IMR-90 (cell line): Measurements from ENCODE around the gene COL23A1. TPM values are rescaled to one million over a fixed set of nuclear protein-coding genes. Genes with fewer than 3 reads are reported as not detected.

Experiments used
- ATAC-seq: fragments of 200-7000 bp; cut with Tn5 transposase; 2 replicates; pipeline ENCODE4 v1.9.1; 2020; ENCODE audit warnings: low read depth, mild to moderate bottlenecking, moderate library complexity
- BruUV-seq: library from RNA; stranded (reverse); fragments of 400-500 nt; replicated peaks from 2 replicates; lab custom pipeline; 2021; lab: Mats Ljungman, UMichigan
- CTCF ChIA-PET: fragments of 300-600 bp; formaldehyde crosslinking; extraction: SDS; loops from one replicate; lab custom pipeline; 2021; ENCODE audit warnings: antibody characterized with exemption; lab: Yijun Ruan, JAX
- POLR2A ChIA-PET: fragments of 300-600 bp; sonication (Branson Sonifier 250); formaldehyde crosslinking; loops from one replicate; lab custom pipeline; 2022; ENCODE audit warnings: antibody characterized with exemption; ENCODE audit not compliant: unreplicated experiment; lab: Charles Lee
- DNase-seq: peaks from one replicate; pipeline ENCODE4 v3.0.0; 2013
- H2AFZ ChIP-seq: replicated peaks from 2 replicates; pipeline ENCODE3; 2013; ENCODE audit warnings: low read length, mild to moderate bottlenecking; ENCODE audit not compliant: poor library complexity
- H2AK5ac ChIP-seq: 2 replicates; pipeline ENCODE4 v1.6.1; 2013; ENCODE audit warnings: low read depth, low read length, inconsistent platforms
- H2AK9ac ChIP-seq: replicated peaks from 2 replicates; pipeline ENCODE3; 2013; ENCODE audit warnings: mild to moderate bottlenecking, low read depth, low read length, moderate library complexity; ENCODE audit not compliant: poor library complexity
- H2BK120ac ChIP-seq: 2 replicates; pipeline ENCODE4 v1.6.1; 2013; ENCODE audit warnings: low read depth, low read length, inconsistent platforms
- H2BK15ac ChIP-seq: 3 replicates; pipeline ENCODE4 v1.6.1; 2013; ENCODE audit warnings: low read depth, low read length, inconsistent platforms
- H2BK20ac ChIP-seq: 2 replicates; pipeline ENCODE4 v1.6.1; 2013; ENCODE audit warnings: low read depth, mild to moderate bottlenecking, inconsistent platforms, low read length, moderate library complexity
- H2BK5ac ChIP-seq: 2 replicates; pipeline ENCODE4 v1.6.1; 2013; ENCODE audit warnings: mild to moderate bottlenecking, low read depth, low read length, inconsistent platforms; ENCODE audit not compliant: poor library complexity, severe bottlenecking
- H3K14ac ChIP-seq: replicated peaks from 2 replicates; pipeline ENCODE4 v1.6.1; 2013; ENCODE audit warnings: low read depth, low read length, inconsistent platforms
- H3K18ac ChIP-seq: 2 replicates; pipeline ENCODE4 v1.6.1; 2013; ENCODE audit warnings: low read depth, low read length, control low read depth
- H3K23ac ChIP-seq: 2 replicates; pipeline ENCODE4 v1.6.1; 2013; ENCODE audit warnings: low read depth, low read length, inconsistent platforms
- H3K27ac ChIP-seq: 2 replicates; pipeline ENCODE4 v1.5.1; 2013; ENCODE audit warnings: mild to moderate bottlenecking, control low read depth, low read length; ENCODE audit not compliant: insufficient read depth
- H3K27me3 ChIP-seq: 2 replicates; pipeline ENCODE4 v1.6.1; 2013; ENCODE audit warnings: low read length; ENCODE audit not compliant: control insufficient read depth, insufficient read depth
- H3K36me3 ChIP-seq: 2 replicates; pipeline ENCODE4 v1.6.1; 2013; ENCODE audit warnings: low read length, mixed read lengths; ENCODE audit not compliant: control insufficient read depth, insufficient read depth
- H3K4ac ChIP-seq: 2 replicates; pipeline ENCODE4 v1.6.1; 2013; ENCODE audit warnings: low read depth, low read length, inconsistent platforms
- H3K4me1 ChIP-seq: 2 replicates; pipeline ENCODE4 v1.6.1; 2013; ENCODE audit warnings: low read length, mixed read lengths; ENCODE audit not compliant: control insufficient read depth, insufficient read depth
- H3K4me2 ChIP-seq: 2 replicates; pipeline ENCODE4 v1.6.1; 2013; ENCODE audit warnings: low read depth, mild to moderate bottlenecking, control low read depth, low read length, moderate library complexity
- H3K4me3 ChIP-seq: 2 replicates; pipeline ENCODE4 v1.5.1; 2013; ENCODE audit warnings: low read depth, mild to moderate bottlenecking, control low read depth, low read length, moderate library complexity; ENCODE audit not compliant: insufficient read depth
- H3K56ac ChIP-seq: 2 replicates; pipeline ENCODE4 v1.6.1; 2013; ENCODE audit warnings: low read length, inconsistent platforms; ENCODE audit not compliant: insufficient read depth; ENCODE audit errors: extremely low read depth
- H3K79me1 ChIP-seq, 2 experiments: 2 replicates each; pipeline ENCODE4 v1.6.1; 2013; ENCODE audit warnings: low read length in 2 of 2, inconsistent platforms in 1 of 2, low read depth in 1 of 2
- H3K9ac ChIP-seq: 2 replicates; pipeline ENCODE4 v1.6.1; 2013; ENCODE audit warnings: low read depth, low read length, control low read depth
- H3K9me1 ChIP-seq: 2 replicates; pipeline ENCODE4 v1.6.1; 2013; ENCODE audit warnings: low read length, inconsistent platforms; ENCODE audit not compliant: insufficient read depth
- H3K9me3 ChIP-seq: 2 replicates; pipeline ENCODE4 v1.6.1; 2013; ENCODE audit warnings: low read length; ENCODE audit not compliant: control insufficient read depth, insufficient read depth
- H4K20me1 ChIP-seq: 2 replicates; pipeline ENCODE4 v1.6.1; 2013; ENCODE audit warnings: low read length, inconsistent platforms; ENCODE audit not compliant: insufficient read depth
- H4K5ac ChIP-seq: 2 replicates; pipeline ENCODE4 v1.6.1; 2013; ENCODE audit warnings: mild to moderate bottlenecking, low read depth, low read length, control low read depth
- H4K8ac ChIP-seq, 2 experiments: 2 replicates each; pipeline ENCODE4 v1.6.1; 2013; ENCODE audit warnings: low read depth in 2 of 2, low read length in 2 of 2, control low read depth in 1 of 2, inconsistent platforms in 1 of 2
- H4K91ac ChIP-seq: 2 replicates; pipeline ENCODE4 v1.6.1; 2013; ENCODE audit warnings: low read depth, low read length, inconsistent platforms; ENCODE audit not compliant: insufficient read depth
- BHLHE40 ChIP-seq: fragments of 150-350 bp; IDR thresholded peaks from 2 replicates; pipeline ENCODE4 v1.6.1; 2016; ENCODE audit warnings: mild to moderate bottlenecking, low read depth, low read length
- CEBPB ChIP-seq: IDR thresholded peaks from 2 replicates; pipeline ENCODE4 v1.6.1; 2012; ENCODE audit warnings: low read depth, low read length, improper control_type of control experiment
- CHD1 ChIP-seq: IDR thresholded peaks from 2 replicates; pipeline ENCODE4 v1.6.1; 2012; ENCODE audit warnings: low read depth, low read length, improper control_type of control experiment
- FOS ChIP-seq: fragments of 150-350 bp; IDR thresholded peaks from 2 replicates; pipeline ENCODE4 v1.6.1; 2016; ENCODE audit warnings: low read depth, low read length
- MAFK ChIP-seq: IDR thresholded peaks from 2 replicates; pipeline ENCODE4 v1.6.1; 2012; ENCODE audit warnings: low read depth, low read length, improper control_type of control experiment
- MXI1 ChIP-seq: IDR thresholded peaks from 2 replicates; pipeline ENCODE4 v1.6.1; 2012; ENCODE audit warnings: low read depth, mild to moderate bottlenecking, low read length, moderate library complexity, borderline replicate concordance
- NFE2L2 ChIP-seq: fragments of 150-350 bp; IDR thresholded peaks from 2 replicates; pipeline ENCODE4 v1.6.1; 2016; ENCODE audit warnings: low read depth, mild to moderate bottlenecking, low read length
- POLR2A ChIP-seq: IDR thresholded peaks from 2 replicates; pipeline ENCODE4 v1.6.1; 2012; ENCODE audit warnings: mild to moderate bottlenecking, low read depth, low read length
- RAD21 ChIP-seq: IDR thresholded peaks from 2 replicates; pipeline ENCODE4 v1.6.1; 2012; ENCODE audit warnings: low read length, improper control_type of control experiment
- RCOR1 ChIP-seq: IDR thresholded peaks from 2 replicates; pipeline ENCODE4 v1.6.1; 2012; ENCODE audit warnings: mild to moderate bottlenecking, low read length, improper control_type of control experiment; ENCODE audit not compliant: insufficient replicate concordance
- RFX5 ChIP-seq: IDR thresholded peaks from 2 replicates; pipeline ENCODE4 v1.8.0; 2012; ENCODE audit warnings: low read depth, mild to moderate bottlenecking, low read length, moderate library complexity
- SMC3 ChIP-seq: fragments of 150-350 bp; IDR thresholded peaks from 2 replicates; pipeline ENCODE4 v1.6.1; 2016; ENCODE audit warnings: low read depth, mild to moderate bottlenecking, antibody characterized with exemption, low read length, moderate library complexity
- WGBS, 2 experiments: methylation state at CpG; one replicate each; pipeline versions ENCODE4 v1.1.5 to v1.1.7; 2013; ENCODE audit warnings: missing lambda C conversion rate in 2 of 2; ENCODE audit not compliant: insufficient read length in 1 of 2; ENCODE audit errors: extremely low coverage in 2 of 2; 5-methylcytosine and 5-hydroxymethylcytosine counted together
- dilution Hi-C: fragments of 300-500 bp; cut with HindIII; formaldehyde crosslinking; loops from one replicate; pipeline ENCODE4 v1.14.3; 2018; ENCODE audit warnings: low sequenced_read_pairs; ENCODE audit not compliant: unreplicated experiment
- in situ Hi-C: fragments of 300-500 bp; cut with MboI; formaldehyde crosslinking; loops from 3 replicates; pipeline ENCODE4 v1.14.3; 2019; ENCODE audit warnings: low sequenced_read_pairs, inconsistent platforms, mixed read lengths
- intact Hi-C: fragments of 100-400 bp; cut with micrococcal nuclease; formaldehyde crosslinking; loops from 2 replicates; pipeline ENCODE4 v1.10.0; 2022
- polyA plus RNA-seq, 3 experiments: library from polyadenylated mRNA; depleted of rRNA; stranded (reverse); fragments of >200 nt; gene quantifications; 2 replicates each; pipeline ENCODE4 v1.2.3, GENCODE V29; 2012; ENCODE audit warnings: low replicate concordance in 1 of 3
- total RNA-seq: library from RNA; depleted of rRNA; stranded (reverse); fragments of >200 nt; gene quantifications from 2 replicates; pipeline ENCODE4 v1.2.3, GENCODE V29; 2012
- TF ChIP-seq, protein P1 (sequence below): fragments of 150-350 bp; IDR thresholded peaks from 2 replicates; pipeline ENCODE4 v1.6.1; 2017; ENCODE audit warnings: mild to moderate bottlenecking, antibody characterized with exemption, low read length, low read depth

Gene COL23A1
- total and polyA plus RNA-seq, 2 of the 4 experiments (the other 2 are of a cell fraction) = not detected

DNA sequence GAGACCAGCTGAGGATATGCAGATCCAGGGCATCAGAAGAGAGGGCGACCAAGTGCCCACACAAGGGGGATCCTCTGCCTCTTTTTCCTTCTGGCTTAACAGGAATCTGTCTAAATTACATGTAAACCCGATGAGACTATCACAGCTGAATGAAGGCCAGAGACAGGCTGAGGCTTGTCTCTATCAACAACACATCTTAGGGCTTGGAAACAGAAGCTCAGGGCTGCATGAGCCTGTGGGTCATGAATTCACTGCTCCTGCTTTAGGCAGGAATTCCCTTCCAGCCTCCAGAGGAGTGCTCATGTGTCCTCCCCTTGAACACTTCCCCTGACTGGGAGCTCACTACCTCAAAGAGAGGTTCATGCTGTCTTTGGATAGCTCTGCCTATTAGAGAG lies 251.4 kb downstream of the COL23A1 start:
- no peak overlapping the region for H2AFZ ChIP-seq
- no peak overlapping the region for H2BK15ac ChIP-seq
- in situ Hi-C loops (no loop called here), intact Hi-C loops (no loop called here), dilution Hi-C loops (no loop called here)
- H3K14ac ChIP-seq = no peak overlapping the region
- H3K79me1 ChIP-seq = no peaks in the 10 kb centered on the region
- H4K8ac ChIP-seq = no peak overlapping the region
- H2BK5ac ChIP-seq = no peak overlapping the region
- no peak overlapping the region for H3K4me2 ChIP-seq
- 20% methylated on average over 2 of the region's 2 CpGs; no CpG with 5 or more reads in 1 of the 2 experiments for WGBS, 2 experiments
- ATAC-seq = no peak
- no peaks in the 10 kb centered on the region for H4K20me1 ChIP-seq
- H2BK20ac ChIP-seq = no peak overlapping the region
- H3K36me3 ChIP-seq = no peaks in the 10 kb centered on the region
- no peak overlapping the region for H2BK120ac ChIP-seq
- no peaks in the 10 kb centered on the region for H3K4me1 ChIP-seq
- BruUV-seq = no TSS peak
- H3K23ac ChIP-seq = no peak overlapping the region
- H2AK5ac ChIP-seq = no peak overlapping the region
- H3K18ac ChIP-seq = no peak overlapping the region
- H3K56ac ChIP-seq = no peak overlapping the region
- H4K5ac ChIP-seq = no peak overlapping the region
- DNase-seq = no peak
- H3K27me3 ChIP-seq = no peaks in the 10 kb centered on the region; the same call in 1 of the 2 replicates
- no peak overlapping the region for H3K4me3 ChIP-seq
- H3K9me3 ChIP-seq = peaks cover 9% of the 10 kb centered on the region
- no peak for TF ChIP-seq CHD1
- TF ChIP-seq, protein P1, sequence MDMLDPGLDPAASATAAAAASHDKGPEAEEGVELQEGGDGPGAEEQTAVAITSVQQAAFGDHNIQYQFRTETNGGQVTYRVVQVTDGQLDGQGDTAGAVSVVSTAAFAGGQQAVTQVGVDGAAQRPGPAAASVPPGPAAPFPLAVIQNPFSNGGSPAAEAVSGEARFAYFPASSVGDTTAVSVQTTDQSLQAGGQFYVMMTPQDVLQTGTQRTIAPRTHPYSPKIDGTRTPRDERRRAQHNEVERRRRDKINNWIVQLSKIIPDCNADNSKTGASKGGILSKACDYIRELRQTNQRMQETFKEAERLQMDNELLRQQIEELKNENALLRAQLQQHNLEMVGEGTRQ = no peak
- TF ChIP-seq MAFK = no peak
- TF ChIP-seq RFX5 = no peak
- no peak for TF ChIP-seq MXI1
- no peak for TF ChIP-seq BHLHE40
- TF ChIP-seq CEBPB = no peak
- TF ChIP-seq FOS = no peak
- no peak for TF ChIP-seq NFE2L2
- no peak for TF ChIP-seq RCOR1
- no peak for TF ChIP-seq SMC3
- TF ChIP-seq RAD21 = no peak
- no peak for TF ChIP-seq POLR2A
- no peak overlapping the region for H4K91ac ChIP-seq
- H3K9me1 ChIP-seq = no peaks in the 10 kb centered on the region
- POLR2A ChIA-PET = no interaction called here
- CTCF ChIA-PET = no interaction called here
- no peak overlapping the region for H3K9ac ChIP-seq
- H3K4ac ChIP-seq = no peak overlapping the region
- H3K27ac ChIP-seq = no peak overlapping the region
- H2AK9ac ChIP-seq = no peak overlapping the region
